NCI-H774 (cell line): ENCODE data around the gene GPR31.

Experiments used
- DNase-seq: peaks from one replicate; lab custom pipeline; 2025; lab: John Stamatoyannopoulos, UW

Gene GPR31

GRCh38 chr6:167165858-167166471 is 8.2 kb upstream of the GPR31 start:
- no peak for DNase-seq

- DNase-seq, result no peak
Observed at GRCh38 chr6:167164261-167164660, 6.5 kb upstream of the GPR31 start.

DNA sequence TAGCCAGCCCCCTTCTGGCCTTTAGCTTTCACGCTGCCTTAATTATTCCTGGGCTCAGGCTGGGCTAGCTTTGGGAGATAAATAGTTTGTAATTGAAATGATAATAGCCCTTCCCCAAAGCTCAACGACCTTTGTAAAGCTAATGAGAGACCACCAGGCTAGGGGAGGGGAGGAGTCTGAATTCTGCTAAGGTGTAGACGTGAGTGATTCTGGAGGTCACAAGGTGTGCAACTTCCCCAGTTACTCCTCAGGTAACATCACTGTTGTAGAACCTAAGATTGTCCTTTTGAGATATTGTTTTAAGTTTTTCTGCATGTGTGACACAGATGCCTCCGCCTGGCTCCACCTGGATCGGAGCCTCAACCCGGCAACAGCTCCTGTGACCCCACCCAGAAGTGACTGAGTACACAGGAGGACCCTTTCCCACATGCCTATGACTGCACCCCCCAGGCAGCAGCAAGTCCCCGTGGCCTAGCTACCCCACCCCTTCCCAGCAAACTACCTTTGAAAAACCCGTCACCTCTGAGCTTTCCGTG is 5.8 kb upstream of the GPR31 start:
- no peak for DNase-seq

DNA sequence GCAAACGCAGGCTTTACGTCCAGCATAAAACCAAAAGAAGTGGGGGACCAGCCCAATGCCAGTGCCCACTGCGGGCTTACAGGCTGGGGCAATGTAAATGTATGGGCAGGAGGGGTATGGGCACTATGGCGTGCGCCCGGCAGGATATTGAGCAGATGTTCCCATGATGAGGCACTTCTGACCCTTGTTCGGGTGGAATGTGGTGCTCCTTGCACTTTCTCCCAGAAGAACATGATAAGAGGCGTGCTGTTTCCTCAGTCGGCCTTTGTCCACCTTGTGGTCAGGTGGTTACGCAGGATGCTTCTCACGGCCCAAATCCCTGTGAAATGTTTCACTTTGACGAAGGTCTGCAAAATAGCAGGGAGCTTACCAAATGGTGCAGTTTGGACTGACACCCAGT is 4.8 kb upstream of the GPR31 start:
- no peak for DNase-seq

- DNase-seq, result no peak
Observed at GRCh38 chr6:167161851-167162467, 4.2 kb upstream of the GPR31 start.

DNA sequence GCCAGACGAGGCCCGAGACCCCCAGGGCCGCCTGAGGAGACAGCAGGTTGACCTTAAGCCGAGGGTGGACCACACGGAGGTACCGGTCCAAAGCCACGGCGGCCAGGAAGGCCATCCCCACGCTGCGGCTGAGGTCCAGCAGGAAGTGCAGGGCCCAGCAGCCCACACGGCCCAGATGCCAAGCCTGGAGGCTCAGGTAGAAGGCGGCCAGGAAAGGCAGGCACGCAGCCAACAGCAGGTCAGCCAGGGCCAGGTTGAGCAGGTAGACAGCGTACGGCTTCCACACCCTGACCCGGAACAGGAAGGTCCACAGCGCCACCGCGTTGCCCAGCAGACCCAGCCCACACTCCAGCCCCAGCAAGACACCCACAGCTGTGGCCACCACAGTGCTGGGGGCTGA is 366 bp downstream of the GPR31 start:
- DNase-seq, result no peak

DNA sequence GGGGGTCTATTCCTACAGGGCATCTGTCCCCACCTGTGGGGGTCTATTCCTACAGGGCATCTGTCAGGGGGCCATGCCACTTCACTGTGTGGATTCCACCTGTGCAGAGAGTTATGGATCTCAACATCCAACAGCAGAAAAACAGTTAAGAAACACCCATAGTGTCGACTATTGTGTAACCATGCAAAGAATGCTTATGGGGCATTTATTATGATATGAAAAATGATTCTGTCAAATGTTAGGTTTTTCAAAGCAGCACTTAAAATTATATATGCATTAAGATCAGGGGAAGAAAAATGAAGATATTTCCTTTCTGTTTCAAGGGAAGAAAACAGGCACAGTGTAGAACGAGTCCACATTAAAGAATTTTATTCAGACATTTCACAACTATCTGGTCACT is 2.9 kb downstream of the GPR31 start:
- no peak for DNase-seq

GRCh38 chr6:167154291-167154690 is 3.5 kb downstream of the GPR31 start:
- no peak for DNase-seq

DNA sequence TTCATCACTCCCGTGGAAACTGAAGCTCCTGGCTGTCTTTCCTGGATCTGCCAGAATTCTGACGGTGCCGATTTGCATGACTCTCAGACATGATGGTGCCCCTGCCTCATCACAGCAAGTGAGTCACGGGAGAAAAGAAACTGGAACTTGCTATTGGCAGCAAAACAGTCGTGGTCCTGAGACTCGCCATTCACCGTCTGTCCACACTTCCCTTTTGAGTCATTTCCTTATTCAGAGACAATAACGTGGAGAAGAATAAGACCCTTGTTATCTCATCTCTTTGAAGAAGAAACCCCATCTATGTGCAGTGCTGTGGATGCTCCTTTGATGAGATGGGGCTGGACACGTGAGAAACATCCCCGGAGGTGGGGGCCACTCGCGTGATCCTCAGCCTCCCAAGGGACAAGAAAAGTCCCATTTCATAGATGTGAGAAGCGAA is 4.2 kb downstream of the GPR31 start:
- no peak for DNase-seq

DNA sequence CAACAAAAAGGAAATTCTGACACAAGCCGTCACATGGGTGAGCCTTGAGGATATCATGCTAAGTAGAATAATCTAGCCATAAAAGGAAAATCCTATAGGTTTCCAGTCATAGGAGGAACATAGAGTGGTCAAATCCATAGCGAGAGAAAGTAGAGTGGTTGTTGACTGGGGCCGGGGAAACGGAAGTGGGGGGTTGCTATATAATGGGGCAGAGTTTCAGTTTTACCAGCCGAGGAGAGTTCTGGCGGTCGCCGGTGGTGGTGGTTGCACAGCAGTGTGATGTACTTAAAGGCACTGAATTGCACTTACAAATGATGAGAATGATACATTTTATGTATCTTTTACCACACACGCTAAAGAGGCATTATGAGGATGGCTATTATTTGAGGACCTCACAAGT is 4.9 kb downstream of the GPR31 start:
- no peak for DNase-seq

DNA sequence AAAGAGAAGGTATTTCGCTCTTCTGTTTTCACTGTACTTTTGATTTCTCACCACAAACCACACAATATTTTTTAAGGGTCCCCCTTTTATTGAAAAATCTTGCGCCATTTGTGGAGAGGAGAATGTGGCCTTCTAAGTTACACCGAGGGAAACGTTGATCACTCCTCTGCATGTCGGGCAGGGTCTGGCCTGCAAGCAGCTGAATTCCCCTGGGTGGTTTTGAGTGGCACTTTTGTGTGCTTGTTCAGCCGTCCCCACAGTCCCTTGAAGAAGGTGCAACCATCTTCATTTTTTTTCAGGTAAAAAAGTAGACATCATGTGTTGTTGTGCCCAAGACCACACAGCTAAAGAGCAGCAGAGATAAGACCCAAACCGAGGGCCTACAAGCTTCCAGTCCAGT is 6.1 kb downstream of the GPR31 start:
- no peak for DNase-seq

DNA sequence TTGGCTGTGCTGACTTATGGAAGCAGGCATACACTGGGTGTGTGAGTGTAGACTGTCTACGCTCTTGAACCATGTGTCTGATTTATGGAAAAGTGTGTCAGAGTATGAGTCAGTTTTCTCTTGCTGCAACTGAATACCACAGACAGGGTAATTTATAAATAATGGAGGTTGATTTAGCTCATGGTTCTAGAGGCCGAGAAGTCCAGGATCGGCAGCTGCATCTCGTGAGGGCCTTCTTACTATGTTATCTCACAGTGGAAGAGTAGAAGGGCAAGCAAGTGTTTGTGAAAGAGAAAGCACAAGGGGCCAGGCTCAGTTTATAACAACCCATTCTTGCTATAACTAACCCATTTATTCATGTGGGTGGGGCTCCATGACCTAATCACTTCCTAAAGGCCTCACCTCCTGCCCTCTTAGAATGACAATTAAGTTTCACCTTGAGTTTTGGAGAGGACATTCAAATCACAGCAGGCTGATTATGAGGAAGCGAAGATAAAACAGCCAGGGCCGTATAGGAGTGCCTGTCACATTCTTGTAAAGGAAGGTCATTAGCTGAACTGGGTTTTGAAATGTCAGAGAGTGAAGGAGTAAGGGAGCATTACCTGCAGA is 6.7 kb downstream of the GPR31 start:
- DNase-seq, result no peak

GRCh38 chr6:167148997-167149396 is 8.8 kb downstream of the GPR31 start:
- DNase-seq, result no peak

GRCh38 chr6:167148021-167148420 is 9.8 kb downstream of the GPR31 start:
- no peak for DNase-seq

GRCh38 chr6:167146977-167147376 is 10.8 kb downstream of the GPR31 start:
- no peak for DNase-seq

DNA sequence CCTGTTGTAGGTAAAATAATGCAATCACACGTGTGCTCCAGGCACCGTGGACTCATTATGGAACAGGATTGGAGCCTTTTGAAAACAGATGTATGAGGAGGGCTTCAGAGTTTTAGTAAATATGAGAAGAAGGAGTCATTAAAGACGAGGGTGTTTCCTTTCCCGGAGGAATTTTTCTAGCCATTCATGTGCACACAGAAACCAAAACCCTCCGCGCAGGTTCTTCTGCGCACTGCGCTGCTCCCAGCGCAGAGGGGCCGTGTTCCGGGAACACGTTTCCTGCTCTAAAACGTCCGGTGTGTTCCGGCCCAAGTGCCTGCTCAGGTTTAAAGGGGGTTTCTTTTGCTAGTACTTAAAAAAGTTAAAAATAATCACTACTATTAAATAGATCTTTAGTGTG is 11.6 kb downstream of the GPR31 start:
- DNase-seq, result no peak

DNA sequence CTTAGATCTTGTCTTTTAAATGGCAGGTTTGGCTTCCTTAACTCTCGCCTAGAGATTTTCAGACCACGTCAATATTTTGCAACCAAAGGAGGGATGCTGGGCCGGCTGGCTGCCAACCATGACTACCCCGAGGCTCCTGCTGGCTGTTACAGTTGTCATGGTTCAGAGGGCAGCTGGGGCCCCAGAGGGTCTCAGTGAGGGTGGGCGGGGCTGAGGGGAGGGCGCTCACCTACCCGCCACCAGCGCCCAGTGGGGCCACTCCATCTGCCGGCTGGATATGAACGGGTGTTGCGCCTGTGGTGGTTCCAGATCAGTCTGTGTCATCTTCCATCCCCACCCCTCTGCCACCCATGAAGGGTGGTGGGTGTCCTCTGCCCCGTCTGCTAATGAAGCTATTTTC is 12.3 kb downstream of the GPR31 start:
- DNase-seq, result no peak

DNA sequence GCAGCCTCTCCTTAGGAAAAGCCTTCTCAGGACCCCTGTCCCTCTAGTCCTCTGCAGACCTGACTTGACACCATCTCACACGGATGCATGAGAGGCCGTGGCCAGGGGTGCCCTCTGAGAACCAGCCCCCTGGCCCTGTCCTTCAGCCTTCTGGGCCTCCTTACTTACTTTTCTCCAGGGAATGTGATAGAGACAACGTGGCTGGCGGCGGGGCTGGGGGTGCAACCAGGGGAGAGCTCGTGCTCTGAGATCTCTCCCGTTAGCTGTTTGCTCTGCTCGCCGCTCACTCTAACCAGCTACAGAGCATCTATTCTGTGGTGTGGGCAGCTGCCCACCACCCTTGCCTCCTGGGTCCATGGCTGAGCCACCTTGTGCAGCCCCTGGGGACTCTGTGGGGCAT is 14.7 kb downstream of the GPR31 start:
- no peak for DNase-seq

- no peak for DNase-seq
Observed at GRCh38 chr6:167142433-167142761, 15.4 kb downstream of the GPR31 start.

- DNase-seq, result peak; percentile 77
Observed at GRCh38 chr6:167141667-167142432, 15.9 kb downstream of the GPR31 start.

DNA sequence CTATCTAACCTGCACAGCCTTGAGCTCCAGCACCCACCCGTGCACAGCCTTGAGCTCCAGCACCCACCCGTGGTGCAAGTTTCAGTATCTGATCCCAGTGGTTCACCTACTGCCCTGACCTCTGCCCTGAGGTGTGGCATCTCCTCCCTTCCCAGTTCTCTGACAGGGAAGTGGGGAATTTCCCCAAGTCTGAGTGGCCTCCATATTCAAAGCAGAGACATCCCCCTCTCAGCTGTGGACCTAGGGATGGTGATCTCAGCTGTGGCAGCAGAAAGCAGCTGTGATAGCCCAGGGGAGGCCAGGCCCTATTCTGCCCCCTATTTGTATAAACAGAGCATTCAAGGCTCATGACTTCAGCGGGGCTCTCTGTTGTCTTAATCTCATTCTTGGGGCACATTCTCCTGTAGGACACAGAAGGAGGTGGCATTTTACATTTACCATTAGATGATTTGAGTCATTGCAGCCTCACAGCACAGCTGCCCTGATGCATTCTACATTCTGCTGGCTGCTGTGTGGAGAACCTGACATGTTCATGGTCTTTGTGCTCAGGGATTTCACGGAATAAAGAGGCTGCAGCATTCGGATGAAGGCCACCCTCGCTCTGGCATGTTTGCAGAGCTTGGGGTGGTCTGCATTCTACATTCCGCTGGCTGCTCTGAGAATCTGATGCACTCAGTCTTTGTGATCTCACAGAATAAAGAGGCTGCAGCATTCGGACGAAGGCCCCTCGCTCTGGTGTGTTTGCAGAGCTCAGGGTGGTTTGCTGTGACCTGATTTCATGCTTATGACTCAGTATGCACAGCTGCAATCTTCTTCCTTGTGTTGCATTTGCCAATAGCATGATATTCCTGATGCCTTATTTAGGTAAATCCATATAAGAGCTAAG is 16.9 kb downstream of the GPR31 start:
- DNase-seq, result no peak

DNA sequence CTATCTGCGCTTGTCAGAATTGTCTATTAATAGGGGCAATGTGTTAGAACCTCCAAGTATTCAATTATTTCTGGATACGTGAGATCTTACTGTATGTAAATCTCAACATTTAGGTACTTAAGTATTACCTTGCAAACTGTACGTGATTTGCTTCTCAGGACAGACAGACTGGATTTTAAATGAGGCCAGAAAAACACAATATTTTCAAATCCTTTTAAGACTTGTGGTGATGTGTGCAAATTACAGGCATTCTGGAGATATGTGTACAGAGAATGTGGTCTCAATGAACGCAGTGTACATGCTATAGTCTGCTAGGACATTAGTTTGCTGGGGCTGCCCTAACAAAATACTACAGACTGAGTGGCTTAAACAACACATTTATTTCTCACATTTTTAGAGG is 18.0 kb downstream of the GPR31 start:
- no peak for DNase-seq
